Heart right ventricle (tissue), 16 donors: Measurements from ENCODE around the gene DCAF4. TPM values are rescaled to one million over a fixed set of nuclear protein-coding genes. Genes with fewer than 3 reads are reported as not detected.

Experiments used
- ATAC-seq, 8 donors: fragments of 200-7000 bp; cut with Tn5 transposase; one replicate each; pipeline ENCODE4 v1.9.1; 2020; ENCODE audit warnings: mild to moderate bottlenecking in 8 of 8, moderate library complexity in 8 of 8, moderate number of reproducible peaks in 1 of 8
- DNase-seq, 2 donors: peaks; one replicate each; pipeline ENCODE4 v3.0.0-alpha.2; 2020
- H3K27ac ChIP-seq, 10 donors: fragments of 200-600 bp; sonication (generic) in 2 of 10; one replicate each; pipeline versions ENCODE4 v1.5.0 to v1.8.0; 2020 to 2022; ENCODE audit warnings: mild to moderate bottlenecking in 3 of 10
- H3K27me3 ChIP-seq, 7 donors: fragments of 200-600 bp; one replicate each; pipeline ENCODE4 v1.8.0; 2021 to 2022; ENCODE audit warnings: mild to moderate bottlenecking in 2 of 7
- H3K36me3 ChIP-seq, 9 donors: fragments of 200-600 bp; sonication (generic) in 1 of 9; one replicate each; pipeline versions ENCODE4 v1.5.0 to v1.8.0; 2020 to 2022; ENCODE audit warnings: mild to moderate bottlenecking in 2 of 9
- H3K4me1 ChIP-seq, 9 donors: fragments of 200-600 bp; sonication (generic) in 1 of 9; one replicate each; pipeline versions ENCODE4 v1.5.0 to v1.8.0; 2020 to 2022; ENCODE audit warnings: mild to moderate bottlenecking in 4 of 9
- H3K4me3 ChIP-seq, 10 donors: fragments of 200-600 bp; sonication (generic) in 2 of 10; one replicate each; pipeline versions ENCODE4 v1.5.0 to v1.8.0; 2020 to 2022; ENCODE audit warnings: mild to moderate bottlenecking in 7 of 10, moderate library complexity in 2 of 10
- H3K9me3 ChIP-seq, 11 donors: fragments of 200-600 bp in 10 of 11; sonication (generic) in 2 of 11; one replicate each; pipeline versions ENCODE4 v1.5.0 to v1.8.0; 2013 to 2022; ENCODE audit warnings: mild to moderate bottlenecking in 2 of 11, control low read depth in 1 of 11, moderate library complexity in 1 of 11
- WGBS, 2 donors: extraction: QIAGEN DNeasy Blood & Tissue Kit; methylation state at CpG; one replicate each; pipeline ENCODE4 v1.1.7; 2013; ENCODE audit warnings: inconsistent platforms in 1 of 2; 5-methylcytosine and 5-hydroxymethylcytosine counted together
- intact Hi-C, 10 donors: fragments of 100-400 bp; cut with DNase I; formaldehyde crosslinking; loops; one replicate each; pipeline versions ENCODE4 v1.11.1 to v1.14.2; 2022
- polyA plus RNA-seq, 2 donors: library from polyadenylated mRNA; stranded (reverse); fragments of 200-250 nt; gene quantifications; one replicate each; pipeline ENCODE4 v1.2.3, GENCODE V29; 2013
- total RNA-seq, 10 donors: library from RNA; stranded (reverse); fragmentation: NEBNext Ultra II Directional in 3 of 10; extraction: Animal tissue kit (Norgen Biotek cat#: 25700) in 3 of 10; gene quantifications; one replicate each; pipeline versions ENCODE4 v1.2.1 to v1.2.4, GENCODE V29; 2021 to 2023
- TF ChIP-seq, protein P1 (sequence below), 9 donors: fragments of 200-600 bp; sonication (generic) in 2 of 9; IDR thresholded peaks; one replicate each; pipeline versions ENCODE4 v1.5.0 to v1.8.0; 2021 to 2022; ENCODE audit warnings: antibody characterized with exemption in 9 of 9, mild to moderate bottlenecking in 5 of 9, moderate library complexity in 1 of 9
- donor health status: Arrhythmogenic right ventricular cardiomyopathy.
- donor health status: ischemic (EF 13 %, LVEDD 7.1; RV severe dilation, severe dysfunction).
- donor health status: healthy with polysubstance abuse.
- donor health status: DM: no; HTN: yes; CAD: no.
- donor health status: DM: no; HTN: no; CAD: no.
- donor health status: ischemic (EF 25% LVEDD 6.9; RV normal size, moderate dysfunction).
- donor health status: ischemic (EF 25% LVEDD 5.7; RV mildly dilated, moderate dysfunction).
- donor health status: healthy.
- donor health status: DM: yes; HTN: yes; CAD: no.
- donor health status: Ischemic cardiomyopathy.
- donor health status: ischemic (EF 35%, LVEDD 5.7; RV mildly dilated, moderate dysfunction).
- donor health status: nonischemic (EF 11% LVEDD 7.7; RV severe dilation, severe dysfunction).
- donor health status: DM: yes; HTN: yes; CAD: no.
- donor health status: PGD.
- donor health status: ischemic (EF 29% LVEDD 5.4; RV normal size, mild dysfunction).
- donor health status: nonischemic (EF 23%, LVEDD 6.1; RV moderate dilation, normal function).

DCAF4 gene
- total and polyA plus RNA-seq, 12 donors = 2.2 to 8.9 (median 6.4) TPM

DNA sequence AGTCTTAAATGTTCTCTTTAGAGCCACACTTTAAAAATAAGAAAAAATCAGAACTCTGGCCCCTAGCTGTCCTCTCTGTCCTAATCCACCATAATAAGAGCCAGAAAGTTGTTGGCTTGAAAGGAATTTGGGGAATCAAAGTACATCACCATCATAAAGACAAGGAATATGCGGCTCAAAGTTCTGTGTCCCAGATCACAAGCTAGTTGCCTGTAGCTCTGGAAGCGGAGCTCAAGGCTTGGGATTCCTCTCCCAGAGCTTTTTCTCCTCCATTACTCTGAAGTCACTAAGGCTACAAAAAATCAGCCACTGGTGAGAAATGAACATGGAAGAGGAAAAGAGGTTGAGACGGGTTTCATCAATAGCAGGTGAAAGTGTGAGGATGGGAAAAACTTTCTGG lies 38.8 kb upstream of the DCAF4 start:
- intact Hi-C loops = no loop called here

DNA sequence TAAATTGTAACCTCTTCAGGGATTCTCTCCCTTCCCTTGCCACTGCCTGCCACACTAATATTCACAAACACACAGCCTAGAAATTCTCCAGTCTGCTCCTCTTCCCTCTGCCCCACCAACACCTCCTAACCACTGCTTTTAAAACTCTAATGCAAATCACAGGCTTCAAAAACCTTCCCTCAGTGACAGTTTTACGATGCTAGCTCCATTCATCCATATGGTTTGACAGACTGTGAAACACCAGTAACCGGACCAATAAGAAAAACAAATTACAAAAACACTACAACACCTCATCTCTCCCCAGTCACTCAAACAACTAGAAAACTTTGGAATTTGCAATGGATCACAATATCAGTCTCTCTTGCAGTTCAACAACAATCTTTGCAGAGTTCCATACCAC lies 38.1 kb upstream of the DCAF4 start:
- H3K4me1 ChIP-seq = peaks cover 0 to 63% (median 28%) of the 10 kb centered on the region in 9 donors
- H3K9me3 ChIP-seq = peaks cover 0 to 7% (median 0%) of the 10 kb centered on the region in 11 donors
- H3K36me3 ChIP-seq = no peaks in the 10 kb centered on the region
- TF ChIP-seq, protein P1, sequence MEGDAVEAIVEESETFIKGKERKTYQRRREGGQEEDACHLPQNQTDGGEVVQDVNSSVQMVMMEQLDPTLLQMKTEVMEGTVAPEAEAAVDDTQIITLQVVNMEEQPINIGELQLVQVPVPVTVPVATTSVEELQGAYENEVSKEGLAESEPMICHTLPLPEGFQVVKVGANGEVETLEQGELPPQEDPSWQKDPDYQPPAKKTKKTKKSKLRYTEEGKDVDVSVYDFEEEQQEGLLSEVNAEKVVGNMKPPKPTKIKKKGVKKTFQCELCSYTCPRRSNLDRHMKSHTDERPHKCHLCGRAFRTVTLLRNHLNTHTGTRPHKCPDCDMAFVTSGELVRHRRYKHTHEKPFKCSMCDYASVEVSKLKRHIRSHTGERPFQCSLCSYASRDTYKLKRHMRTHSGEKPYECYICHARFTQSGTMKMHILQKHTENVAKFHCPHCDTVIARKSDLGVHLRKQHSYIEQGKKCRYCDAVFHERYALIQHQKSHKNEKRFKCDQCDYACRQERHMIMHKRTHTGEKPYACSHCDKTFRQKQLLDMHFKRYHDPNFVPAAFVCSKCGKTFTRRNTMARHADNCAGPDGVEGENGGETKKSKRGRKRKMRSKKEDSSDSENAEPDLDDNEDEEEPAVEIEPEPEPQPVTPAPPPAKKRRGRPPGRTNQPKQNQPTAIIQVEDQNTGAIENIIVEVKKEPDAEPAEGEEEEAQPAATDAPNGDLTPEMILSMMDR (IDR thresholded peaks at IDR 0.05) = no peak
- no peak for ATAC-seq
- H3K27ac ChIP-seq = peak overlapping the region in 6 of 10 donors; percentile 3 to 87 (median 75)
- intact Hi-C loops = no loop called here
- H3K27me3 ChIP-seq = peaks cover 0 to 41% (median 6%) of the 10 kb centered on the region in 7 donors
- WGBS, 2 donors = 61 to 63% methylated on average over 2 of the region's 2 CpGs
- no peak for DNase-seq
- no peak overlapping the region for H3K4me3 ChIP-seq

More for the DNA sequence above, 38.8 kb upstream of the DCAF4 start:
- no peak for ATAC-seq
- Histone ChIP-seq H3K36me3 (no peaks in the 10 kb centered on the region), H3K4me1 (peaks cover 0 to 69% (median 29%) of the 10 kb centered on the region in 9 donors), H3K27me3 (peaks cover 0 to 35% (median 6%) of the 10 kb centered on the region in 7 donors), H3K27ac (peak overlapping the region in 4 of 10 donors; percentile 66 to 87 (median 86)), H3K9me3 (peaks cover 0 to 7% (median 0%) of the 10 kb centered on the region in 11 donors), H3K4me3 (no peak overlapping the region)
- DNase-seq = no peak
- WGBS, 2 donors = 75 to 81% methylated on average over 3 of the region's 3 CpGs
- TF ChIP-seq, protein P1 (IDR thresholded peaks at IDR 0.05) = no peak

DNA sequence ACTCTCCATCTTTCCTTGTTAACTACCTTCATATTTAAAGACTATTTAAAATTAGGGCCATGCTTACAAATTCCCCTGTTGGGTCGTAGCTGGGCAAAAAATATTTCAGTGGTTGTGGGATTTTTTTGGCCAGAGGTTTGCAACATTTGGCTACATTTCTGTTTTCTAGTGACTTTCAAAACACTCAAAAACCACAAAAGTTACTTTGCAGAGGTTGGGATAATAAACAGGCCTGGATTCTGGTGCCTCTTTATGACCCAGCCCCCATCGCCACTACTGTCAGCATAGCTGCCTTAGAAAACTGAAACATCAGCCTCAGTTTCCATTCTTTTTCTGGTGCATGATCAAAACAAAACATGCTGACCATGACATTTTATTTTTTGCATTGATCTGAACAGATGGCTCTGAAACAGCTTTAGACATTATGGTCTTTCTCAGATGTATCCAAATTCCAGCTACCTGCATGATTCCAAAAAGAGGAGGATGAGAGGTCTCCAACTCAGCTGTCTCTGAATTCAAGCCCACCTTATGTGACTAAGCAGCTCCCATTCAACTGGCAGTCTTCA lies 37.5 kb upstream of the DCAF4 start:
- TF ChIP-seq, protein P1 (IDR thresholded peaks at IDR 0.05) = no peak
- Histone ChIP-seq H3K27ac (peak overlapping the region in 7 of 10 donors; percentile 5 to 87 (median 66)), H3K4me3 (no peak overlapping the region), H3K36me3 (no peaks in the 10 kb centered on the region), H3K27me3 (peaks cover 0 to 43% (median 6%) of the 10 kb centered on the region in 7 donors), H3K4me1 (peaks cover 0 to 58% (median 24%) of the 10 kb centered on the region in 9 donors), H3K9me3 (peaks cover 0 to 7% (median 0%) of the 10 kb centered on the region in 11 donors)
- ATAC-seq (no peak), DNase-seq (no peak)
- 69 to 70% methylated on average over 2 of the region's 2 CpGs for WGBS, 2 donors
- intact Hi-C loops = no loop called here

DNA sequence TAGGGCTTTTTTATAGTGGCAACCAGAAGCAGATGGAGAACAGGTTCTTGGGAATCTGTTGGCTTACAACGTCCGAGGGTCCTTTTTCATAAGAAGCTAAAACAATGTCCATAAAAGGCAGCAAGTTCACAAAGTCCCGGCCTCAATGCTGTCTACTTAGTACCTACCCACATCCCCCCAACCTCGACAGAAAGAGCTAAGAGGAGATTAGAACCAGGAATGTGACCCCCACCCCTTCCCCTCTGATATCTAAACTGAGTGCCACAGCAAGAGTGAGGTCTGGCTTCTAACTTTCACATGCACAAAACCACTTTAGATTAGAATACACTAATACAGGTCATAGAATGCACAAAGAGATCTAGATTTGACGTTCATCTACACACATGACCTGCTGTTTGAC lies 36.9 kb upstream of the DCAF4 start:
- intact Hi-C loops = no loop called here
- Histone ChIP-seq H3K36me3 (no peaks in the 10 kb centered on the region), H3K27me3 (peaks cover 0 to 44% (median 6%) of the 10 kb centered on the region in 7 donors), H3K4me3 (no peak overlapping the region), H3K9me3 (peaks cover 0 to 7% (median 0%) of the 10 kb centered on the region in 11 donors), H3K4me1 (peaks cover 0 to 51% (median 19%) of the 10 kb centered on the region in 9 donors), H3K27ac (peak overlapping the region in 7 of 10 donors; percentile 5 to 87 (median 66))
- 25 to 45% methylated on average over 5 of the region's 5 CpGs for WGBS, 2 donors
- DNase-seq (no peak), ATAC-seq (peak in 2 of 8 donors; percentile 21 to 25)
- TF ChIP-seq, protein P1 (IDR thresholded peaks at IDR 0.05) = no peak
